ENCODE measurements around the gene MRPL20.
"Not testable (repeated sequence)": the region's sequence is repeated elsewhere in the genome, so short reads cannot be mapped to it uniquely, and the experiment has no call there.

Gene MRPL20

DNA sequence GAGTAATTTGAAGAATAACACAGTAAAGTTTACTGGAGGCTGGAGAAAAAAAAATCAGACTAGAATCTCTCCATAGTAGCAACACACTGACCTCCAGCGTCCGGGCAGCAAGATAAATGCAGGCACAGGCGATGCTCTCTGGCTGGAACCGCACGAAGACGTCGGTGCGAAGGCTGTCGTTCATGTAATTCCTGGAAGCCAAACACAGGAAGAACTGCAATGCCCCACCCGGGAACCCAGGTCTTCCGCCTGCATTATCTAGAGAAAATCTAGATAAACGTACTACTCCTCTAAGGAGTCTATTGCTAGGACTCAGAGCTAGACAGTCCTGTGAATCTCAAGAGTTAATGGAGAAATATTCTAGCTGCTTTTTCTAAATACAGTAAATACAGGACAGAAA, 16.4 kb downstream of the MRPL20 start:
- FAIRE-seq (no peak), DNase-seq (ENCODE audit: insufficient read length, low spot score) (no peak)

- FAIRE-seq = no peak
Measured at GRCh38 chr1:1388078-1388472, 19.0 kb downstream of the MRPL20 start.

DNA sequence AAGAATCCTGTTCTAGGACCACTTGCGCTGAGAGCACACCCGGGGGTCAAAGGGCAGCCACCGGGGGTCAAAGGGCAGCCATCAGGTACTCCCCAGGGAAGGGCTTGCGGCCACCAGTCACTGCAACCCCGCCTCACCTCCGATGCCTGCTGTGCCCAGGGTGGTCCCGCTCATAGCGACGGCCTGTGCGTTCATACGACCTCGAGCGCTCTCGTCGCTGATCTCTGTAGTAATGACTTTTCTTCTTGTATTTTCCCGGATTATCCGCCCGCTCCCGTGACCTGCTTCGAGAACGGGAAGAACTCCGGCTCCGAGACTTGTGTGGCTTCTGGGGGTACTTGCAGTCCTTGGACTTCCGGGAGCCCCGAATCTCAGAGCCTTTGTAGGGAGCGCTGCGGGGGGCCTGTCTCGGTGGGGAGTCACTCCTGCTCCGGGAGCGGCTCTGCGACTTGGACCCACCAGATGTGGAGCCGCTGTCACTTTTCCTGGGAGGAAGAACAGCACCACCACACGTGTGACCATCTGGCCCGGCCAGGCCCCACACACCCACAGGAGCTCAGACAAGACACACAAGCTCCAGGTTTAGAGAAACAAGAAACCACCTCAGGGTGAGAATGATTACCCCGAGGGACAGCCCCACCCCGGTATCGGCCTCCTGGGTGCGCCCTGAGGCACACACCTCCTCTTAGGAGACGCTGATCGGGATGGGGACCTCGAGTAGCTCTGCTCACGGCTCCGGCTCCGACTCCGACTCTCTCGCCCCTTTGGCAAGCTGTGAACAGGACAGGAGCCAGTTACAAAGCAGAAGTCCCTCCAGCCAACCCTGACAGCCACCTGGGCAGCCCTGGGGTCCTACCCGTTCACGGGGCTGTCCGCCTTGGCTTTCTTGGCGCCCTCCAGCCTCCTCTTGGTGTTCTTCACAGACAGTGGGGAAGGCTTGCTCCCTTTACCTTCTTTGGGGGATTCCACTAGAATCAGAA, 19.7 kb downstream of the MRPL20 start:
- DNase-seq (ENCODE audit: insufficient read length, low spot score) (no peak), FAIRE-seq (no peak)

More at GRCh38 chr1:1388078-1388472, 19.0 kb downstream of the MRPL20 start:
- no peak for DNase-seq (ENCODE audit: insufficient read length, low spot score)

- no peak for FAIRE-seq
Measured at GRCh38 chr1:1385931-1386330, 21.2 kb downstream of the MRPL20 start.

GRCh38 chr1:1385339-1385738, 21.8 kb downstream of the MRPL20 start:
- not testable (repeated sequence) for FAIRE-seq; DNase-seq (ENCODE audit: insufficient read length, low spot score)

More at GRCh38 chr1:1385931-1386330, 21.2 kb downstream of the MRPL20 start:
- DNase-seq (ENCODE audit: insufficient read length, low spot score) = no peak

- DNase-seq (ENCODE audit: insufficient read length, low spot score) = no peak
- FAIRE-seq = no peak
Measured at GRCh38 chr1:1381294-1381693, 25.8 kb downstream of the MRPL20 start.

GRCh38 chr1:1380860-1381259, 26.2 kb downstream of the MRPL20 start:
- DNase-seq (ENCODE audit: insufficient read length, low spot score) (no peak), FAIRE-seq (no peak)

DNA sequence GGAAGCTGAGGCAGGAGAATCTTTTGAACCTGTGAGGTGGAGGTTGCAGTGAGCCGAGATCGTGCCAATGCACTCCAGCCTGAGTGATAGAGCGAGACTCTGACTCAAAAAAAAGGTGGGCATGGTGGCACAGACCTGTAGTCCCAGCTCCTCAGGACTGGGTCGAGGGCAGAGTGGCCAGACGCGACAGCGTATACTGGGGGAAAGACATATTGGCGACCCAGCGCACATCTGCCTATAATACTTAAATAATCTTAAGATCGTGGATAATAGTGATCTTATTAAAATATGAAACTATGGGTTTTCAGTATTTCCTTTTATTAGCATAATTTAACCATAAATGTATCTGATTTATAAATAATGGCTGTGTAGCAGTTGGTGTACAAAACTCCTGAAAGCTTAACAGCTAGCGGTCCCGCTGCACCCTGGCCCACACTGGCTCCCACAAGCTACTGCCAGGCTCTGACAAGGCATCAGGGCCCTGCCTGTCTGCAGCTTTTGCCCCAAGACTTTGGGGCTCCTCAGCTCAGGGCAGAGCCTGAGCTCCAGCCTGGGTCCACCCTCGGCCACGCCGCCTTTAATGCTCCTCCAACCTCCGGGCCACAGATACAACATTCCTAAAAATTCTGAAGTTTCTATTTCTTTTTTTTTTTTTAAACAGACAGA, 29.4 kb downstream of the MRPL20 start:
- DNase-seq (ENCODE audit: insufficient read length, low spot score) (no peak), FAIRE-seq (no peak)

GRCh38 chr1:1376551-1377226, 30.4 kb downstream of the MRPL20 start:
- FAIRE-seq = no peak
- no peak for DNase-seq (ENCODE audit: insufficient read length, low spot score)

- DNase-seq (ENCODE audit: insufficient read length, low spot score) (peak; percentile 96), FAIRE-seq (peak; percentile 96)
Measured at GRCh38 chr1:1374929-1375662, 32.0 kb downstream of the MRPL20 start, which contains the start of gene AURKAIP1. Gene AURKAIP1 (minus strand): TSS chr1:1375207. CDS start chr1:1374756, 451 bp downstream.

GRCh38 chr1:1374589-1374928, 32.5 kb downstream of the MRPL20 start:
- DNase-seq (ENCODE audit: insufficient read length, low spot score) (no peak), FAIRE-seq (no peak)

- no peak for DNase-seq (ENCODE audit: insufficient read length, low spot score)
- no peak for FAIRE-seq
Measured at GRCh38 chr1:1373815-1374588, 33.1 kb downstream of the MRPL20 start.

GRCh38 chr1:1373051-1373814, 33.9 kb downstream of the MRPL20 start:
- DNase-seq (ENCODE audit: insufficient read length, low spot score) (no peak), FAIRE-seq (no peak)

- FAIRE-seq = no peak
Measured at GRCh38 chr1:1371746-1372711, 35.1 kb downstream of the MRPL20 start.

GRCh38 chr1:1371364-1371745, 35.7 kb downstream of the MRPL20 start:
- DNase-seq (ENCODE audit: insufficient read length, low spot score) (no peak), FAIRE-seq (no peak)

More at GRCh38 chr1:1371746-1372711, 35.1 kb downstream of the MRPL20 start:
- peak; percentile 78 for DNase-seq (ENCODE audit: insufficient read length, low spot score)

DNA sequence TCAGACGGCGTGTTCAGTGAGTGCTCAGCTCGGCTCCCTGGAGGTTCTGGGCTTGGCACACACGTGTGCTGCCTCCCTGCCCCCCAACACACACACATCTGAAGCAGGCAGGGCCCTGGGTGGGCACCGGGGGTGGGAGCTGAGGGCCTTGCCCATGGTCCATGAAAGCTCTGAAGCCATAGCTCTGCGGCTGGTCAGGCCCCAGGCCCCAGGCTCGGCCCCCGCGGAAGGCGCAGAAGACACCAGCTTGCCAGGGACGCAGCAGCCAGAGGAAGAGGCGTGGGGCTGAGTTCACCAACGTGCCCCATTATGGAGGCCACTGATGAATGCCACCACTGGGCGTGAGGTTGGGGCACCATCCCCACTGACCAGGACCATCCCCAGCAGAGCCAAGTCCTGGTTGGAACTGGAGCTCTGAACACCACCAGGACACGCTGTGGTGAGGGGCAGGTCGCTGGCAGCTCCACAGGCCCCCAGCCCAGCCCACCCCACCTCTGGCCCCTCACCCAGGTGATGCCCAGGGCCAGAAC, 36.3 kb downstream of the MRPL20 start:
- no peak for FAIRE-seq
- DNase-seq (ENCODE audit: insufficient read length, low spot score) = no peak

GRCh38 chr1:1370094-1370493, 37.0 kb downstream of the MRPL20 start:
- DNase-seq (ENCODE audit: insufficient read length, low spot score); FAIRE-seq: not testable (repeated sequence)

DNA sequence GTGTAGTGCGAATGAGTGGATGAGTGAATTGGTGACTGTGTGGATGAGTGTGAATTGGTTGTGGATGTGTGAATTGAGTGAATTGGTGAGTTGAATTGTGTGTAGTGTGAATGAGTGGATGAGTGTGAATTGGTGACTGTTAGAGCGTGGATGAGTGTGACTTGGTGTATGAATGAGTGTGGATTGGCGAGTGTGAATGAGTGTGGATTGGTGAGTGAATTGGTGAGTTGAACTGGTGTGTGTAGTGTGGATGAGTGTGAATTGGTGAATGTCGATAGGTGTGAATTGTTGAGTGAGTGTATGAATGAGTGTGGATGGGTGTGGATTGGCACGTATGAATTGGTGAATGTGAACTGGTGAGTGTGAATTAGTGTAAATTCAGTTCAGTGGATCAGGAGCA, 39.8 kb downstream of the MRPL20 start:
- DNase-seq (ENCODE audit: insufficient read length, low spot score) = no peak
- no peak for FAIRE-seq

Data from HTR-8/SVneo (cell line).